Prostate gland (tissue), 2 donors: ENCODE results near the gene SUPT6H.

Experiments used
- POLR2AphosphoS5 ChIP-seq: sonication (generic); formaldehyde crosslinking; IDR thresholded peaks from one replicate; pipeline ENCODE4 v1.6.1; 2017; ENCODE audit warnings: antibody characterized with exemption
- TF ChIP-seq, protein P1 (sequence below), 4 experiments: fragments of 200-600 bp in 2 of 4; fragments of 450-650 bp in 2 of 4; sonication (generic) in 2 of 4; IDR thresholded peaks; 1 replicate in 3 of 4; 2 replicates in 1 of 4; pipeline ENCODE4 v1.5.1; 2016 to 2019; ENCODE audit warnings: antibody characterized with exemption in 4 of 4, mild to moderate bottlenecking in 2 of 4, moderate library complexity in 2 of 4

DNA sequence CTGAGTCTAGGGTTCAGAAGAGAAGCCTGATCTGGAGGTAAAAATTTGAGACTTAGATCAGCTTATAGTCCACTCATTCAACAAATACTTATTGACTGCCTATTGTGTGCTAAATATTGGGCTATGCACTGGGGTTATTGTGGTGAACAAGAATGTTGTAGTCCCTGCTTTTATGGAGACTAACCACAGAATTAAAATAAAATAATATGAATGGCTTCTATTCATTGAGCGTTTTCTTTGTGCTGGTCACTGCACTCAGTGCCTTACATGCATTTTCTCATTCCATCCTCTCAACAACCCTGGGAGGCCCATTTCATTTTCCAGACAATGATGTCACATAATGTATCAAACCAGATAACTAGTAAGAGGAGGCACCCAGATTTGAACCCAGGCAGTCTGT, 71.3 kb downstream of the SUPT6H start:
- TF ChIP-seq POLR2AphosphoS5 = no peak
- TF ChIP-seq, protein P1, sequence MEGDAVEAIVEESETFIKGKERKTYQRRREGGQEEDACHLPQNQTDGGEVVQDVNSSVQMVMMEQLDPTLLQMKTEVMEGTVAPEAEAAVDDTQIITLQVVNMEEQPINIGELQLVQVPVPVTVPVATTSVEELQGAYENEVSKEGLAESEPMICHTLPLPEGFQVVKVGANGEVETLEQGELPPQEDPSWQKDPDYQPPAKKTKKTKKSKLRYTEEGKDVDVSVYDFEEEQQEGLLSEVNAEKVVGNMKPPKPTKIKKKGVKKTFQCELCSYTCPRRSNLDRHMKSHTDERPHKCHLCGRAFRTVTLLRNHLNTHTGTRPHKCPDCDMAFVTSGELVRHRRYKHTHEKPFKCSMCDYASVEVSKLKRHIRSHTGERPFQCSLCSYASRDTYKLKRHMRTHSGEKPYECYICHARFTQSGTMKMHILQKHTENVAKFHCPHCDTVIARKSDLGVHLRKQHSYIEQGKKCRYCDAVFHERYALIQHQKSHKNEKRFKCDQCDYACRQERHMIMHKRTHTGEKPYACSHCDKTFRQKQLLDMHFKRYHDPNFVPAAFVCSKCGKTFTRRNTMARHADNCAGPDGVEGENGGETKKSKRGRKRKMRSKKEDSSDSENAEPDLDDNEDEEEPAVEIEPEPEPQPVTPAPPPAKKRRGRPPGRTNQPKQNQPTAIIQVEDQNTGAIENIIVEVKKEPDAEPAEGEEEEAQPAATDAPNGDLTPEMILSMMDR (IDR thresholded peaks at IDR 0.05) = no peak
